Measurements from ENCODE around the gene KCNG2. TPM values are rescaled to one million over a fixed set of nuclear protein-coding genes. Genes with fewer than 3 reads are reported as not detected.

KCNG2 gene
- polyA plus RNA-seq, 1 donor from 2014 or later = not detected

DNA sequence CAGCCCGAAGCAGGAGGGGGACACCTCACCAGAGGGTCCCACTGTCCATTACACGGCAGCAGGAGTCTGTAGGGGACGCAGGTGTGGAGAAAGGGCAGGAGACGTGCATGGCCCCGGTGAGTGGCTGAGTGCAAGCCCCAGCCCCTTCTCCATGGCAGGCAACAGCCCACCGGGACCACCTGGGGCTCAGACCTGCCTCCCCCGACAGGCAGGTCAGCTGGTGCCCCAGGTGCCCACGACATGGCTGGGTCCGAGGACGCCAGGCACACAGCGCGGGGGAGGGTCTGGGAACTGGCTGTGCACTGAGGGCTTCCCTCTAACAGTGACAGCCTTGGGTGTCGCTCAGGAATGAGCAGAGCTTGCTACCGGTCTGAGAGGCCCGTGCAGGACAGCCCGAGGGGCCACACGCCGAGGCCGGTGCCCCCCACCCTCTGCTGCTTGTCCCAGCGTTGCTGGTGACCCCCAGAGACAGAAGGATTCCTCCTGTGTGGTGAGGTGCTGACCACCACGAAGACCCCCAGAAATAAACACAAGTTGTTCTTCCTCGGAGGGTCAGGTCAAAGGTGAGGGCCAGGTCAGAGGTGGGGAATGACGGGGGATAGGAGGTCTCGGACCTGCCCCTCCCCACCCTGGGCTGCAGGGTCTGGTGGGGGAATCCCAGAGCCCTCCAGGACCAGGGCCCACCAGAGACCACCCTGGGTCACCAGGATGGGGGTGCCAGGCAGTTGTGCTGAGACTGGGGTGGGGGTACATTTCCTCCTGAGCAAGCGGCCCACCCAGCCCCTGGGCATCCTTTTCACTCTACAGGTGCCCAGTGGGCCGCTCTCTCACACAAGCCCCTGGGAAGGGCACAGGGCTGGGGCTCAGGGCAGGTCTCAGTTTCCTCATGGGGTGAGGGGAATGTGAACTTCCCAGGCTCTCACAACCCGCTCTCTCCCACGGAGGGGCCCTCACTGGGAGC is 103.2 kb downstream of the KCNG2 start (continued):
- no peak for TF ChIP-seq SMC3 (conservative IDR thresholded peaks at IDR 0.05; ENCODE audit: poor library complexity)

DNA sequence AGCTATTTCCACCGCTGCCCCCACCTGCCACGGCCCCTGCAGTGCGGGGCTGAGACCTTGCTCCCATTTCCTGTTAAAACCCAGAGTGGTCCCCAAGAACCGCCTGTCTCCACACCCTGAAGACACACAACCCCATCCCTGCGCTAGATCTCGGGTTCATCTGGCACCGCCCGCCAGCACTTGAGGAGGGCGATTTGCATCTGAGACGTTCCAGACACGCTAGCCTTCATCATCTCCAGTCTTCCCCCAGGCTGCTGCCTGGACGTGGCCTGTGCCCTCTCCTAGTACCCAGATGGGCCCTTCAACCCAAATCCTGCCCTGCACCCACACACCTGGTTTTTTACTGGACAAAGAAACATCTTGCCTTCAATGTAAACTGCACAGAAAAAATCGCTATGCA is 103.9 kb downstream of the KCNG2 start:
- no peaks in the 10 kb centered on the region for H3F3A ChIP-seq (ENCODE audit: insufficient read depth, low read length, poor library complexity, severe bottlenecking)
- H3K36me3 ChIP-seq (ENCODE audit: insufficient read depth, low read length) = peaks cover 6% of the 10 kb centered on the region
- no peak overlapping the region for H3K4me2 ChIP-seq (ENCODE audit: low read length)
- no peaks in the 10 kb centered on the region for H3K9me2 ChIP-seq (ENCODE audit: insufficient read depth, low read length)
- no peak overlapping the region for H3K27ac ChIP-seq (ENCODE audit: low read length)
- TF ChIP-seq, protein P1, sequence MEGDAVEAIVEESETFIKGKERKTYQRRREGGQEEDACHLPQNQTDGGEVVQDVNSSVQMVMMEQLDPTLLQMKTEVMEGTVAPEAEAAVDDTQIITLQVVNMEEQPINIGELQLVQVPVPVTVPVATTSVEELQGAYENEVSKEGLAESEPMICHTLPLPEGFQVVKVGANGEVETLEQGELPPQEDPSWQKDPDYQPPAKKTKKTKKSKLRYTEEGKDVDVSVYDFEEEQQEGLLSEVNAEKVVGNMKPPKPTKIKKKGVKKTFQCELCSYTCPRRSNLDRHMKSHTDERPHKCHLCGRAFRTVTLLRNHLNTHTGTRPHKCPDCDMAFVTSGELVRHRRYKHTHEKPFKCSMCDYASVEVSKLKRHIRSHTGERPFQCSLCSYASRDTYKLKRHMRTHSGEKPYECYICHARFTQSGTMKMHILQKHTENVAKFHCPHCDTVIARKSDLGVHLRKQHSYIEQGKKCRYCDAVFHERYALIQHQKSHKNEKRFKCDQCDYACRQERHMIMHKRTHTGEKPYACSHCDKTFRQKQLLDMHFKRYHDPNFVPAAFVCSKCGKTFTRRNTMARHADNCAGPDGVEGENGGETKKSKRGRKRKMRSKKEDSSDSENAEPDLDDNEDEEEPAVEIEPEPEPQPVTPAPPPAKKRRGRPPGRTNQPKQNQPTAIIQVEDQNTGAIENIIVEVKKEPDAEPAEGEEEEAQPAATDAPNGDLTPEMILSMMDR (IDR thresholded peaks at IDR 0.05; ENCODE audit: poor library complexity, severe bottlenecking) = no peak
- TF ChIP-seq RAD21 (conservative IDR thresholded peaks at IDR 0.05) (no peak), POLR2AphosphoS5 (IDR thresholded peaks at IDR 0.05) (no peak), EP300 (conservative IDR thresholded peaks at IDR 0.05; ENCODE audit: poor library complexity, severe bottlenecking) (no peak), MXI1 (conservative IDR thresholded peaks at IDR 0.05; ENCODE audit: poor library complexity, severe bottlenecking) (no peak), EZH2 (IDR thresholded peaks at IDR 0.05; ENCODE audit: borderline replicate concordance, insufficient read depth, low read length, poor library complexity, severe bottlenecking) (no peak), SMC3 (conservative IDR thresholded peaks at IDR 0.05; ENCODE audit: poor library complexity) (no peak), TAF1 (IDR thresholded peaks at IDR 0.05; ENCODE audit: low read depth) (no peak)
- TF ChIP-seq, protein P2, sequence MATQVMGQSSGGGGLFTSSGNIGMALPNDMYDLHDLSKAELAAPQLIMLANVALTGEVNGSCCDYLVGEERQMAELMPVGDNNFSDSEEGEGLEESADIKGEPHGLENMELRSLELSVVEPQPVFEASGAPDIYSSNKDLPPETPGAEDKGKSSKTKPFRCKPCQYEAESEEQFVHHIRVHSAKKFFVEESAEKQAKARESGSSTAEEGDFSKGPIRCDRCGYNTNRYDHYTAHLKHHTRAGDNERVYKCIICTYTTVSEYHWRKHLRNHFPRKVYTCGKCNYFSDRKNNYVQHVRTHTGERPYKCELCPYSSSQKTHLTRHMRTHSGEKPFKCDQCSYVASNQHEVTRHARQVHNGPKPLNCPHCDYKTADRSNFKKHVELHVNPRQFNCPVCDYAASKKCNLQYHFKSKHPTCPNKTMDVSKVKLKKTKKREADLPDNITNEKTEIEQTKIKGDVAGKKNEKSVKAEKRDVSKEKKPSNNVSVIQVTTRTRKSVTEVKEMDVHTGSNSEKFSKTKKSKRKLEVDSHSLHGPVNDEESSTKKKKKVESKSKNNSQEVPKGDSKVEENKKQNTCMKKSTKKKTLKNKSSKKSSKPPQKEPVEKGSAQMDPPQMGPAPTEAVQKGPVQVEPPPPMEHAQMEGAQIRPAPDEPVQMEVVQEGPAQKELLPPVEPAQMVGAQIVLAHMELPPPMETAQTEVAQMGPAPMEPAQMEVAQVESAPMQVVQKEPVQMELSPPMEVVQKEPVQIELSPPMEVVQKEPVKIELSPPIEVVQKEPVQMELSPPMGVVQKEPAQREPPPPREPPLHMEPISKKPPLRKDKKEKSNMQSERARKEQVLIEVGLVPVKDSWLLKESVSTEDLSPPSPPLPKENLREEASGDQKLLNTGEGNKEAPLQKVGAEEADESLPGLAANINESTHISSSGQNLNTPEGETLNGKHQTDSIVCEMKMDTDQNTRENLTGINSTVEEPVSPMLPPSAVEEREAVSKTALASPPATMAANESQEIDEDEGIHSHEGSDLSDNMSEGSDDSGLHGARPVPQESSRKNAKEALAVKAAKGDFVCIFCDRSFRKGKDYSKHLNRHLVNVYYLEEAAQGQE (IDR thresholded peaks at IDR 0.05; ENCODE audit: borderline replicate concordance) = no peak
- H2AFZ ChIP-seq (ENCODE audit: low read depth, low read length) = no peak overlapping the region
- no peaks in the 10 kb centered on the region for H3K27me3 ChIP-seq (ENCODE audit: insufficient read depth, low read depth, low read length)
- no peak overlapping the region for H3K4me3 ChIP-seq (ENCODE audit: low read length)
- H4K20me1 ChIP-seq (ENCODE audit: insufficient read depth) = no peaks in the 10 kb centered on the region
- peaks cover 11% of the 10 kb centered on the region for H3K9me3 ChIP-seq (ENCODE audit: low read length)
- no peaks in the 10 kb centered on the region for H3K79me2 ChIP-seq (replicated peaks; ENCODE audit: insufficient read depth, low read length)
- no peak overlapping the region for H3K9ac ChIP-seq (ENCODE audit: low read length)

DNA sequence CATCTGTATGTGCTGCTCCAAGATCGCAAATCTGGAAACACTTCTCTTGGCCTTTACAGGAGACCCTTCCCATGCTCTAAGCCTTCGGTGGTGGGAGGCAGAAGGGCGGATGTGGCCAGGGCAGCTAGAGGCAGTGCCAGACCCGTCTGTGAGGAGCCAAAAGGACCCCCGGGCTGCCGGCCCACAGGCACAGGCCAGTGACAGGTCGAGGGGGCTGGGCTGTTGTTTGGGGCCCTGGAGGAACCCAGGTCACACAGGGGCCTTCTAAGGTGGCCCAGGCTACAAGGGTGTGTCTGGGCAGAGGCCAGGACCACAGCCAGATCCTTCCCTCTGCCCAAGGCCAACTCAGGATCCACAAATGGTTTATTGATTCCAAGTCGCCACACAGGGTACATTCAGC is 104.3 kb downstream of the KCNG2 start:
- Histone ChIP-seq H2AFZ (ENCODE audit: low read depth, low read length) (no peak overlapping the region), H3K36me3 (ENCODE audit: insufficient read depth, low read length) (peaks cover 6% of the 10 kb centered on the region), H3K27me3 (ENCODE audit: insufficient read depth, low read depth, low read length) (no peaks in the 10 kb centered on the region), H3K9me2 (ENCODE audit: insufficient read depth, low read length) (no peaks in the 10 kb centered on the region), H3K79me2 (replicated peaks; ENCODE audit: insufficient read depth, low read length) (no peaks in the 10 kb centered on the region), H3K9ac (ENCODE audit: low read length) (no peak overlapping the region), H4K20me1 (ENCODE audit: insufficient read depth) (no peaks in the 10 kb centered on the region), H3K9me3 (ENCODE audit: low read length) (peaks cover 9% of the 10 kb centered on the region), H3K4me3 (ENCODE audit: low read length) (no peak overlapping the region), H3F3A (ENCODE audit: insufficient read depth, low read length, poor library complexity, severe bottlenecking) (no peaks in the 10 kb centered on the region), H3K27ac (ENCODE audit: low read length) (no peak overlapping the region), H3K4me2 (ENCODE audit: low read length) (no peak overlapping the region)
- no peak for TF ChIP-seq TAF1 (IDR thresholded peaks at IDR 0.05; ENCODE audit: low read depth)
- TF ChIP-seq, protein P1 (IDR thresholded peaks at IDR 0.05; ENCODE audit: poor library complexity, severe bottlenecking) = no peak
- no peak for TF ChIP-seq EP300 (conservative IDR thresholded peaks at IDR 0.05; ENCODE audit: poor library complexity, severe bottlenecking)
- no peak for TF ChIP-seq POLR2AphosphoS5 (IDR thresholded peaks at IDR 0.05)
- TF ChIP-seq SMC3 (conservative IDR thresholded peaks at IDR 0.05; ENCODE audit: poor library complexity) = no peak
- TF ChIP-seq MXI1 (conservative IDR thresholded peaks at IDR 0.05; ENCODE audit: poor library complexity, severe bottlenecking) = no peak
- no peak for TF ChIP-seq RAD21 (conservative IDR thresholded peaks at IDR 0.05)
- no peak for TF ChIP-seq EZH2 (IDR thresholded peaks at IDR 0.05; ENCODE audit: borderline replicate concordance, insufficient read depth, low read length, poor library complexity, severe bottlenecking)
- TF ChIP-seq, protein P2 (IDR thresholded peaks at IDR 0.05; ENCODE audit: borderline replicate concordance) = no peak
